Heart left ventricle (tissue), 16 donors: Measurements from ENCODE around the gene VPS37D. TPM values are rescaled to one million over a fixed set of nuclear protein-coding genes. Genes with fewer than 3 reads are reported as not detected.

Experiments used
- ATAC-seq, 4 donors: fragments of 200-7000 bp; cut with Tn5 transposase; one replicate each; pipeline ENCODE4 v1.9.1; 2020 to 2022; ENCODE audit warnings: moderate library complexity in 4 of 4, mild to moderate bottlenecking in 3 of 4, moderate number of reproducible peaks in 1 of 4
- DNase-seq, 5 donors: peaks; one replicate each; pipeline ENCODE4 v3.0.0-alpha.2; 2020
- H3K27ac ChIP-seq, 12 donors: fragments of 200-600 bp; sonication (generic) in 4 of 12; one replicate each; pipeline versions ENCODE4 v1.5.0 to v1.8.0; 2016 to 2022; ENCODE audit warnings: mild to moderate bottlenecking in 2 of 12
- H3K27me3 ChIP-seq, 9 donors: fragments of 200-600 bp; sonication (generic) in 2 of 9; one replicate each; pipeline versions ENCODE4 v1.5.1 to v1.8.0; 2016 to 2022; ENCODE audit warnings: mild to moderate bottlenecking in 3 of 9
- H3K36me3 ChIP-seq, 9 donors: fragments of 200-600 bp; sonication (generic) in 2 of 9; one replicate each; pipeline versions ENCODE4 v1.5.0 to v1.8.0; 2018 to 2022; ENCODE audit warnings: mild to moderate bottlenecking in 2 of 9
- H3K4me1 ChIP-seq, 12 donors: fragments of 200-600 bp; sonication (generic) in 4 of 12; one replicate each; pipeline versions ENCODE4 v1.5.0 to v1.8.0; 2016 to 2022; ENCODE audit warnings: mild to moderate bottlenecking in 3 of 12
- H3K4me3 ChIP-seq, 12 donors: fragments of 200-600 bp; sonication (generic) in 4 of 12; one replicate each; pipeline versions ENCODE4 v1.5.0 to v1.8.0; 2017 to 2022; ENCODE audit warnings: mild to moderate bottlenecking in 9 of 12, moderate library complexity in 4 of 12
- H3K9me3 ChIP-seq, 12 donors: fragments of 200-600 bp; sonication (generic) in 4 of 12; one replicate each; pipeline versions ENCODE4 v1.5.0 to v1.8.0; 2016 to 2022; ENCODE audit warnings: mild to moderate bottlenecking in 1 of 12
- POLR2A ChIP-seq, 2 donors: fragments of 450-650 bp; IDR thresholded peaks; one replicate each; pipeline ENCODE4 v1.6.1; 2017; ENCODE audit warnings: antibody characterized with exemption in 2 of 2, mild to moderate bottlenecking in 2 of 2, moderate library complexity in 2 of 2
- WGBS, 4 donors: extraction: QIAGEN DNeasy Blood & Tissue Kit in 2 of 4; methylation state at CpG; one replicate each; pipeline versions ENCODE4 v1.1.5 to v1.1.7; 2013 to 2018; 5-methylcytosine and 5-hydroxymethylcytosine counted together
- intact Hi-C, 10 donors: fragments of 100-400 bp; cut with DNase I; formaldehyde crosslinking; loops; one replicate each; pipeline versions ENCODE4 v1.11.1 to v1.14.2; 2022
- polyA plus RNA-seq, 2 donors: library from polyadenylated mRNA; stranded (reverse); fragments of 200-250 nt; gene quantifications; one replicate each; pipeline ENCODE4 v1.2.3, GENCODE V29; 2013
- total RNA-seq, 9 donors: library from RNA; depleted of rRNA in 2 of 9; stranded (reverse); fragments of >200 nt in 2 of 9; fragmentation: NEBNext Ultra II Directional in 3 of 9; extraction: Animal tissue kit (Norgen Biotek cat#: 25700) in 3 of 9; gene quantifications; one replicate each; pipeline versions ENCODE4 v1.1.0 to v1.2.4, GENCODE V29; 2016 to 2023
- TF ChIP-seq, protein P1 (sequence below), 12 donors: fragments of 200-600 bp; sonication (generic) in 4 of 12; IDR thresholded peaks; one replicate each; pipeline versions ENCODE4 v1.5.0 to v1.8.0; 2018 to 2022; ENCODE audit warnings: antibody characterized with exemption in 12 of 12, mild to moderate bottlenecking in 5 of 12
- donor health status: ischemic (EF 13 %, LVEDD 7.1; RV severe dilation, severe dysfunction).
- donor health status: healthy with polysubstance abuse.
- donor health status: DM: no; HTN: yes; CAD: no.
- donor health status: DM: no; HTN: no; CAD: no.
- donor health status: ischemic (EF 25% LVEDD 6.9; RV normal size, moderate dysfunction).
- donor health status: ischemic (EF 25% LVEDD 5.7; RV mildly dilated, moderate dysfunction).
- donor health status: healthy.
- donor health status: DM: yes; HTN: yes; CAD: no.
- donor health status: ischemic (EF 35%, LVEDD 5.7; RV mildly dilated, moderate dysfunction).
- donor health status: nonischemic (EF 11% LVEDD 7.7; RV severe dilation, severe dysfunction).
- donor health status: DM: yes; HTN: yes; CAD: no.
- donor health status: PGD.
- donor health status: ischemic (EF 29% LVEDD 5.4; RV normal size, mild dysfunction).
- donor health status: nonischemic (EF 23%, LVEDD 6.1; RV moderate dilation, normal function).

VPS37D gene
- total and polyA plus RNA-seq, 11 donors: 1.1 to 2.9 (median 2.6) TPM

DNA sequence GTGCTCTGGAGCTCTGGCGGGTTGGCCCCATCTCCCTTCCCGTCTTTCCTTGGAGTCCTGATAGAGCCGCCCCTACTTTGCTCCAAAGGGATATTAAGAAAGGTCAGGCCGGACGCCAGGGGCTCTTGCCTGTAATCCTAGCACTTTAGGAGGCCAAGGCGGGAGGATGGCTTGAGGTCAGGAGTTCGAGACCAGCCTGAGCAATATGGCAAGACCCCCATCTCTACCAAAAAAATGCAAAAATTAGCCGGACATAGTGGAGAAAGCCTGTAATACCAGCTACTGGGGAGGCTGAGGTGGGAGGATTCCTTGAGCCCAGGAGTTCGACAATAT, 43.0 kb upstream of the VPS37D start:
- DNase-seq (no peak), ATAC-seq (no peak)
- Histone ChIP-seq H3K27ac (no peak overlapping the region), H3K4me3 (peak overlapping the region in 10 of 12 donors; percentile 41 to 57 (median 50)), H3K4me1 (peaks cover 0 to 21% (median 15%) of the 10 kb centered on the region in 12 donors), H3K9me3 (no peaks in the 10 kb centered on the region), H3K27me3 (peaks cover 4 to 79% (median 42%) of the 10 kb centered on the region in 9 donors), H3K36me3 (no peaks in the 10 kb centered on the region)
- TF ChIP-seq, protein P1, sequence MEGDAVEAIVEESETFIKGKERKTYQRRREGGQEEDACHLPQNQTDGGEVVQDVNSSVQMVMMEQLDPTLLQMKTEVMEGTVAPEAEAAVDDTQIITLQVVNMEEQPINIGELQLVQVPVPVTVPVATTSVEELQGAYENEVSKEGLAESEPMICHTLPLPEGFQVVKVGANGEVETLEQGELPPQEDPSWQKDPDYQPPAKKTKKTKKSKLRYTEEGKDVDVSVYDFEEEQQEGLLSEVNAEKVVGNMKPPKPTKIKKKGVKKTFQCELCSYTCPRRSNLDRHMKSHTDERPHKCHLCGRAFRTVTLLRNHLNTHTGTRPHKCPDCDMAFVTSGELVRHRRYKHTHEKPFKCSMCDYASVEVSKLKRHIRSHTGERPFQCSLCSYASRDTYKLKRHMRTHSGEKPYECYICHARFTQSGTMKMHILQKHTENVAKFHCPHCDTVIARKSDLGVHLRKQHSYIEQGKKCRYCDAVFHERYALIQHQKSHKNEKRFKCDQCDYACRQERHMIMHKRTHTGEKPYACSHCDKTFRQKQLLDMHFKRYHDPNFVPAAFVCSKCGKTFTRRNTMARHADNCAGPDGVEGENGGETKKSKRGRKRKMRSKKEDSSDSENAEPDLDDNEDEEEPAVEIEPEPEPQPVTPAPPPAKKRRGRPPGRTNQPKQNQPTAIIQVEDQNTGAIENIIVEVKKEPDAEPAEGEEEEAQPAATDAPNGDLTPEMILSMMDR (IDR thresholded peaks at IDR 0.05): no peak
- TF ChIP-seq POLR2A (IDR thresholded peaks at IDR 0.05): no peak
- WGBS, 4 donors: 42 to 47% (median 44%) methylated on average over 9 of the region's 9 CpGs
- intact Hi-C loops: no loop called here

DNA sequence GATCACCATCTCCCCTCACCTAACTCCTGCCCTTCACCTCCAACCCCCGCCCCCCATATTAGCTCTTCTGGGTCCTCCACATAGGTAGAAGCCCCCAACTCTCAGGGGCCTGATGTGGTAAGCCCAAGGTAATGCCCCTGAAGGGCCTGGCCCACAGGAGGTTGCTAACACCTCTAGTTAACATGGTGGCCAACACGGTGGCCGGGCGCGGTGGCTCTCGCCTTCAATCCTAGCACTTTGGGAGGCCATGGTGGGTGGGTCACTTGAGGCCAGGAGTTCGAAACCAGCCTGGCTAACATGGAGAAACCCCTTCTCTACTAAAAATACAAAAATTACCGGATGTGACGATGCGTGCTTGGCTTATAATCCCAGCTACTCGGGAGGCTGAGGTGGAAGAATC, 42.4 kb upstream of the VPS37D start:
- no peak for DNase-seq
- Histone ChIP-seq H3K27me3 (peaks cover 4 to 80% (median 43%) of the 10 kb centered on the region in 9 donors), H3K4me1 (peaks cover 0 to 21% (median 15%) of the 10 kb centered on the region in 12 donors), H3K9me3 (no peaks in the 10 kb centered on the region), H3K4me3 (no peak overlapping the region), H3K27ac (no peak overlapping the region), H3K36me3 (no peaks in the 10 kb centered on the region)
- 95 to 98% (median 96%) methylated on average over 5 to 11 of the region's 11 CpGs for WGBS, 4 donors
- intact Hi-C loops: no loop called here
- no peak for TF ChIP-seq POLR2A (IDR thresholded peaks at IDR 0.05)
- TF ChIP-seq, protein P1 (IDR thresholded peaks at IDR 0.05): no peak
- ATAC-seq: no peak

DNA sequence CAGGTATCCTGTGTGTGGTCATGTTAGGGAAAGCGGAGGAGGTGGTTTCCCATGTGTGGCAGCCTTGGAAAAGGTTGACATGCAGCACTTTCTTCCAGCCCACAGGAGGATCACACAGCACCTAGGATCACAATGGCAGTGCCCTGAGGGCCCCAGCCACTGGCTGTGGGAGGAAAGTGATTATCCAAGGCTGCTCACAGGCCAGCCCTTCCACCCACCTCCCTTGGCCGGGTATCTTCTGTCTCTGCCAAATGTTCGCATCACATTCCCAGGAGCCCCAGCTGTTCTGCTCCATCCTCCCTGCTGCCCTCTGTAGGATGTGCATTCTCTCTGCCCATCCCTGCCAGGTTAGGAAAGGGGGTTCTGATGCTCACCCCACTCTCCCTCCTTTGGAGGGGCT, 40.8 kb upstream of the VPS37D start:
- Histone ChIP-seq H3K9me3 (no peaks in the 10 kb centered on the region), H3K27ac (no peak overlapping the region), H3K36me3 (no peaks in the 10 kb centered on the region), H3K4me1 (peaks cover 0 to 21% (median 15%) of the 10 kb centered on the region in 12 donors), H3K4me3 (no peak overlapping the region), H3K27me3 (peaks cover 4 to 70% (median 43%) of the 10 kb centered on the region in 9 donors)
- DNase-seq: no peak
- 23 to 25% (median 24%) methylated on average over 3 of the region's 3 CpGs for WGBS, 4 donors
- intact Hi-C loops: no loop called here
- ATAC-seq: no peak
- TF ChIP-seq, protein P1 (IDR thresholded peaks at IDR 0.05): no peak

DNA sequence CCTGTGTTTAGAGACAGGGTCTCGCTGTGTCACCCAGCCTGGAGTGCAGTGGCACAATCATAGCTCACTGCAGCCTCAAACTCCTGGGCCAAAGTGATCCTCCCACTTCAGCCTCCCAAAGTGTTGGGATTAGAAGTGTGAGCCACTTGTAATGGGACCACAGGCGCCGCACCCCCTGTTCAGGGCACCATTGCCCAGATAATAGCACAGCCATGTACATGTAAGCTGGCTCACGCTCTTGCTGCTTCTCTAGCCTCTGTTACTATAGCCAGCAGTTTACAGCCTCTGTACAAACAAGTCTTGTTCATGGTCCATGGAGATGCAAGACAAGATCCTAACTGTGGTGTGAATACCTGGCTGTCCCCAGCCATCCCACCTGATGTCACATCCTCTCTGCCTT, 39.1 kb upstream of the VPS37D start:
- WGBS, 4 donors: 68 to 90% (median 86%) methylated on average over 4 of the region's 4 CpGs
- no peak for DNase-seq

More for the DNA sequence above, 39.1 kb upstream of the VPS37D start:
- H3K27ac ChIP-seq: no peak overlapping the region
- intact Hi-C loops: no loop called here
- no peak for ATAC-seq
- H3K36me3 ChIP-seq: no peaks in the 10 kb centered on the region
- no peaks in the 10 kb centered on the region for H3K9me3 ChIP-seq
- peaks cover 0 to 11% (median 9%) of the 10 kb centered on the region in 12 donors for H3K4me1 ChIP-seq
- TF ChIP-seq, protein P1 (IDR thresholded peaks at IDR 0.05): no peak
- no peak for TF ChIP-seq POLR2A (IDR thresholded peaks at IDR 0.05)
- H3K27me3 ChIP-seq: peaks cover 0 to 67% (median 28%) of the 10 kb centered on the region in 9 donors
- H3K4me3 ChIP-seq: no peak overlapping the region
